NCI-H345 treated with DMSO at 0.1 percent for 48 hours (cell line): ENCODE results near the gene DIPK1A.
"Not testable (repeated sequence)": the region's sequence is repeated elsewhere in the genome, so short reads cannot be mapped to it uniquely, and the experiment has no call there.

Experiments used
- DNase-seq: peaks from one replicate; lab custom pipeline; 2025; ENCODE audit not compliant: unreplicated experiment; lab: John Stamatoyannopoulos, UW

Gene DIPK1A

DNA sequence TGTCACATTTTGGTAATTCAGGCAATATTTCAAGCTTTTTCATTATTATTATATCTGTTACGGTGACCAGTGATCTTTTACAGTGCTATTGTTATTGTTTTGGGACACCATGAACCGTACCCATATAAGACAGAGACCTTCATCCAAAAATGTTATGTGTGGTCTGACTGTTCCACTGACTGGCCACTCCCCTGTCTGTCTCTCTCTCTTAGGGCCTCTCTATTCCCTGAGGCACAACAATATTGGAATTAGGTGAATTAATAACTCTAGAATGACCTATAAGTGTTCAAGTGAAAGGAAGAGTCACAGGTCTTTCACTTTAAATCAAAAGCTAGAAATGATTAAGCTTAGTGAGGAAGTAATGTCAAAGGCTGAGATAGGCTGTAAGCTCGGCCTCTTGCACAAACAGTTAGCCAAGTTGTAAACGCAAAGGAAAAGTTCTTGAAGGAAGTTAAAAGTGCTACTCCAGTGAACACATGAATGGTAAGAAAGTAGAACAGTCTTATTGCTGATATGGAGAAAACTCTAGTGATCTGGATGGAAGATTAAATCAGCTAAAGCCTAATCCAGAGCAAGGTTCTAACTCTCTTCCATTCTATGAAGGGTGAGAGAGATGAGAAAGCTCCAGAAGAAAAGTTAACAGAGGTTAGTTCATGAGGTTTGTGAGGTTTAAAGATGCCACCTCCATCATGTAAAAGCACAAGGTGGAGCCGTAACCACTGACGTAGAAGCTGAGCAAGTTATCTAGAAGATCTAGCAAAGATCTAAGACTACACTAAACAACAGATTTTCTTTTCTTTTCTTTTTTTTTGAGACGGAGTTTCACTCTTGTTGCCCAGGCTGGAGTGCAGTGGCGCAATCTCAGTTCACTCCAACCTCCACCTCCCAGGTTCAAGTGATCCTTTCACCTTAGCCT, 19.7 kb upstream of the DIPK1A start:
- DNase-seq, result no peak

- DNase-seq, result no peak
These were observed 14.4 kb upstream of the DIPK1A start for GRCh38 chr1:92975551-92976232.

- not testable (repeated sequence) for DNase-seq
These were observed 12.8 kb upstream of the DIPK1A start for GRCh38 chr1:92974112-92974511.

DNA sequence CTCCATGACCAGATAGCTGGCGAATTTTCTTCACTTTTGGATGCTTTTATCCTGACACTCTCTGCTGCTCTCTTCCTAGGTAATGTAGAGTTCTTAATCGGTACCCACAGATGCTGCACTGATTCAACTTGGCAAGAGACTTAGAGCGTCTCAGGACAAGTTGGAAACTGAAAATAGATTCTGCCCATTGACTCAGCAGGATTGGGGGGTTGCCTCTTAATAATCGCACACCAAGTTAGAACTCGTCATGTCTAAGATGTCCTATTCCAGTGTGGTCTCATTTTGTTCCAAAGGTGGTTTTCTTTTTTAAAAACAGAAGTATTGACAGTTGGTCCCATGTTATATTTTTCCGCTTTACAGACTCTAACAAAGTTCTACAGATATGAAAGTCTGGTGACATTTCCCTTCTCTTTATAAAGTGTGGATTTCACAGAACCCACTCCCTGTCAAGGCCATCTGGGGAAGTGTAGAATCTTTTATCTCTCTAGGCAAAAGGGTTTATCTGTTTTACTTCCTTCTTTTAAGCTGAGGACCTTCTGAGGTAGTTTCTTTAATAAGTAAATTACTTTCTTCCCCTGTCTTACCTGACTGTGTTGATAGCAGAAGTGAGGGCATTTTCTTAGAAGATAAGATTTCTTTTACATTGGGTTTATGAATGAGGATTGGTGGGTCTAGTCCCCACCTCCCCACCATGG, 12.1 kb upstream of the DIPK1A start:
- DNase-seq, result no peak

- no peak for DNase-seq
These were observed 11.3 kb upstream of the DIPK1A start for GRCh38 chr1:92972409-92973129.

GRCh38 chr1:92971932-92972331, 10.7 kb upstream of the DIPK1A start:
- DNase-seq, result not testable (repeated sequence)

- no peak for DNase-seq
These were observed 9.9 kb upstream of the DIPK1A start for GRCh38 chr1:92970990-92971689.

- DNase-seq, result no peak
These were observed 8.3 kb upstream of the DIPK1A start for GRCh38 chr1:92969517-92969916.

DNA sequence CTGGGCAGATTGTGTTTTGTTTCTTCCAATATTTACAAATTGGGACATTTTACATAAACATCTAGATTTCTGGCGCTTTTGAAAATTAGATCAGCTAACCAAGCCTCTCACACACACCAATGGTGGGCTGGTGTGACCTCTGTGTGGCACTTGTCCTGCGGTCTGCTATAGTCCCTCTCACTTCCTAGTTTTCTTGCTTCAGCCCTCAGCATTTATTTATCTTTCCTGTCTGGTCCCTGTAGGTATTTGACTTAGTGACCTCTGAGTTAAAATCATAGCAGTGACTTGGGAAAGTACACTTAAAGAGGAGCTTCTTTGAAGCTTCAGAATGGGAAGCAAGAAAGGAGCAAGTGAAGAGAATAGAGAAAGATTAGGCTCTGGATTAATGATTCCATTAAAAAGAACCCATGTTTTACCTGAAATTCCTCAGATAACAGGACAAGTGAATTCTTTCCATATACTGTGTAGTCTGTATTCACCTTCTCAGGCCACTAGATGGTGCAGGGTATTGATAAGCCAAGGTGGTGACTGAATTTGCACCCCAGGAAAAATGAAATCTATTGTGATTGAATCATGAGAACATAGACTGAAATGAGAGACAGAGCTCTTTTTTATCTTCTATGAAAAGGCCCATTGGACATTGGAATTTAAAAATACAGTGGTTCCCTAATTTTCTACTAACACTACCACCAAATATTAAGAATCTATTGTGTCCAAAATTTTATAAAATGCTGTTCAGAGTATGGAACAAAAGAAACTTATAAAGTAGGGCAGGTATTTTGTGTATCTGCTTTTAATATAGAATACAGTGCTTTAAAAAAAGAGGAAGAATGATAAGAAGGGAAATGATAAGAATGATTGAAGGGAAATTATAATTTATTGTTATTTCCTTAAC, 7.1 kb upstream of the DIPK1A start:
- no peak for DNase-seq

DNA sequence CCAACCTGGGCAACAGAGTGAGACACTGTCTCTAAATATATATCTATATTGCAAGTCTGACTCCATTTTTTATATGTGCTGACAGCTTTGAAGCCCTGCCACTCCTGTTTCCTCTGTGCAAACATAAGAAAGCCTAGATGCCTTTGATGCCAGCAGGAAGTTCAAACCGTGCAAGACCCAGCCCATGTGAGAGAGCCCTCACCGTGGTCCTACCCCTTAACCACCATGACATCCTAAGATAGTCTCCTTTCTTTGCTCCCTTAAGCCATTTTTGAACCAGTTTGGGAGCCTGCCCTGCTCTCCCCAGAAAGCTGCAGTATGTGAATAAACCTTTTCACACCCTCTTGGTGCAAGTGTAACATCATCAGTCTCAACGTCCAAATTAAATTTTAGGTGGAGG, 3.7 kb upstream of the DIPK1A start:
- no peak for DNase-seq

GRCh38 chr1:92964316-92964715, 3.1 kb upstream of the DIPK1A start:
- no peak for DNase-seq

- DNase-seq, result no peak
These were observed 862 bp upstream of the DIPK1A start for GRCh38 chr1:92961896-92962752.

GRCh38 chr1:92960395-92961130, 699 bp downstream of the DIPK1A start:
- peak; percentile 84 for DNase-seq

DNA sequence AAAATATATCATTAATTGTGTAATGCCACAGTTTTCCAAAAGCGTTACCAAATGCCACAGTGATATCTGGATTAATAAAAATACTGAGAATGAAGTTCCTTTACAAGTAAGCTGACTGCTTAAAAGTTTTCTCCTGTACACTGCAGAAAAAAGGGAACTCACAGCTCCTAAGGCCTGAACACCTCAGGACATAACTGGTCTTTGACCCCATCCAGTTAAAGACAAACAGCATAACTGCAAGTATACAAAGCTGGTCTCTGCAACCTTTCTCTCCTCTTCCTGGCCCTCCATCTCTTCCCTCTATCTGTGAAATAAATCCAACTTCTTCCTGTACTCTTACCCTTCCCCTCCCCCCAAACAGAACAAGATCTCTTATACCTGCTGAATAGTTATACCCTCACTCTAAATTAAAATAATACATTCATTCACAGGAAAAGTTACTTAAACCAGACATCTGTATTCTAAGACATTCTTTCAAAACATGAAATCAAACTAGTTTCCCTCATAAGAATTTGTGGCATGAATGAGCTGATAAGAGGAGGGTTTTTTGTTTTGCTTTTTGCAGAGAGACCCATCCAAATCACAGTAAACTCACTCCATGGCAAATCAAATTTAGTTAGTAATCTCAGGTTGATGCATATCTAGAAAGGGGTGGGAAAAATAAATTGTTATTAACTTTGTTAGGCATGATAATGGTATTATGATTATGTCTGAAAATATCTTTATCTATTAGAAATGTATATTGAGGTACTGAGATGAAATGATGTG, 2.9 kb downstream of the DIPK1A start:
- no peak for DNase-seq

GRCh38 chr1:92957030-92957734, 4.1 kb downstream of the DIPK1A start:
- no peak for DNase-seq

DNA sequence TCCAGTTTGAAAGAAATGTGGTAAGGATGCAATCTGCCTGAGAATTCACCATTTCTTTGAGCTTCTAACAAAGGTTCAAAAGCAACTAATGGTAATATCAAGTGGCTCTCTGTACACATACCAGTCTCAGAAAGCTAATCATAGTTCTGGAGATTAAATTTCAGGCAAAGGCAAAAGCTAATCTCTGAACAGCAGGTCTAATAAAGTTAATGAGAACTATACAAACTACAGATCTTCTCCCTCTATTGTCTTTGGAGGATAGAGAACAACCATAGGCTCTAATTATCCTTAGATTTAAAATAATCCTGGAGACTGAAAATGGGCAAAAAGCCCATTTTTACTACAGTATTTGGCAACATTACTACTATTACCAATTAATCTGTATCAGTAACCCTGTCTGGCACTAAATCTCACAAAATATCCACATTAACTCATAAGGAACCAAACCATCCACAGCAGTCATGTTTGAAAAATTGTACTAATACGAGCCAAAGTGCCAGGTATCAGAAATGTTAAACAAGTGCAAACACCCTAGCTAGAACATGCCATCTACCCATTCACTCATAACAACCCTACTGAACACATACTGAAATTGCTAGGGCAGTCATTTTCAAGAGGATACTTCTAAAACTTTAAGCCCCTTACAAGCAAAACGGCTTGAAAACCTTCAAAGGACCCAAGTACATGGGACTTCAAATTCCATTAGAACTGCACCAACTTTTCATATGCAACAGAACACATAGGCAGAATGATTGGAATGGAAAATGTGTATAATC, 4.8 kb downstream of the DIPK1A start:
- DNase-seq, result no peak
